ENCODE results near the gene TMEM200A.

The TMEM200A gene

GRCh38 chr6:130426066-130426721, 60.4 kb downstream of the TMEM200A start:
- DNase-seq, result no peak

- DNase-seq, result no peak
Observed at GRCh38 chr6:130431346-130431852, 65.6 kb downstream of the TMEM200A start.

GRCh38 chr6:130432838-130433237, 67.0 kb downstream of the TMEM200A start:
- no peak for DNase-seq

GRCh38 chr6:130434174-130434873, 68.5 kb downstream of the TMEM200A start:
- DNase-seq, result no peak

GRCh38 chr6:130435181-130435580, 69.4 kb downstream of the TMEM200A start:
- DNase-seq, result no peak

GRCh38 chr6:130437961-130438360, 72.1 kb downstream of the TMEM200A start:
- no peak for DNase-seq

GRCh38 chr6:130447374-130447773, 81.6 kb downstream of the TMEM200A start:
- no peak for DNase-seq

- no peak for DNase-seq
Observed at GRCh38 chr6:130452336-130452735, 86.5 kb downstream of the TMEM200A start.

- peak in 1 of 5 donors; percentile 7 for DNase-seq
Observed at GRCh38 chr6:130453230-130453629, 87.4 kb downstream of the TMEM200A start.

GRCh38 chr6:130457605-130458004, 91.8 kb downstream of the TMEM200A start:
- no peak for DNase-seq

GRCh38 chr6:130459316-130459715, 93.5 kb downstream of the TMEM200A start:
- no peak for DNase-seq

- no peak for DNase-seq
Observed at GRCh38 chr6:130460934-130461333, 95.1 kb downstream of the TMEM200A start.

GRCh38 chr6:130466052-130466747, 100.4 kb downstream of the TMEM200A start:
- no peak for DNase-seq

- no peak for DNase-seq
Observed at GRCh38 chr6:130466748-130467061, 100.9 kb downstream of the TMEM200A start.

GRCh38 chr6:130467146-130468050, 101.6 kb downstream of the TMEM200A start:
- DNase-seq, result no peak

- DNase-seq, result no peak
Observed at GRCh38 chr6:130470766-130471165, 104.9 kb downstream of the TMEM200A start.

- DNase-seq, result no peak
Observed at GRCh38 chr6:130473886-130474285, 108.1 kb downstream of the TMEM200A start.

- DNase-seq, result peak in 1 of 5 donors; percentile 30
Observed at GRCh38 chr6:130482645-130483390, 117.0 kb downstream of the TMEM200A start.

- DNase-seq, result no peak
Observed at GRCh38 chr6:130485870-130486269, 120.1 kb downstream of the TMEM200A start.

- no peak for DNase-seq
Observed at GRCh38 chr6:130486417-130486816, 120.6 kb downstream of the TMEM200A start.

- DNase-seq, result no peak
Observed at GRCh38 chr6:130489514-130489913, 123.7 kb downstream of the TMEM200A start.
